Stomach (tissue), 4 donors: ENCODE results near the gene CHST7.

ENCODE experiments used
- CTCF ChIP-seq, 7 experiments: fragments of 450-650 bp in 4 of 7; fragments of 200-600 bp in 3 of 7; sonication (generic) in 3 of 7; IDR thresholded peaks; one replicate each; pipeline ENCODE4 v1.5.1; 2016 to 2019; ENCODE audit warnings: antibody characterized with exemption in 7 of 7, control low read depth in 2 of 7, mild to moderate bottlenecking in 1 of 7
- POLR2A ChIP-seq, 4 donors: fragments of 450-650 bp; IDR thresholded peaks; one replicate each; pipeline ENCODE4 v1.6.1; 2016; ENCODE audit warnings: antibody characterized with exemption in 4 of 4, control low read depth in 2 of 4, mild to moderate bottlenecking in 1 of 4, moderate library complexity in 1 of 4

DNA sequence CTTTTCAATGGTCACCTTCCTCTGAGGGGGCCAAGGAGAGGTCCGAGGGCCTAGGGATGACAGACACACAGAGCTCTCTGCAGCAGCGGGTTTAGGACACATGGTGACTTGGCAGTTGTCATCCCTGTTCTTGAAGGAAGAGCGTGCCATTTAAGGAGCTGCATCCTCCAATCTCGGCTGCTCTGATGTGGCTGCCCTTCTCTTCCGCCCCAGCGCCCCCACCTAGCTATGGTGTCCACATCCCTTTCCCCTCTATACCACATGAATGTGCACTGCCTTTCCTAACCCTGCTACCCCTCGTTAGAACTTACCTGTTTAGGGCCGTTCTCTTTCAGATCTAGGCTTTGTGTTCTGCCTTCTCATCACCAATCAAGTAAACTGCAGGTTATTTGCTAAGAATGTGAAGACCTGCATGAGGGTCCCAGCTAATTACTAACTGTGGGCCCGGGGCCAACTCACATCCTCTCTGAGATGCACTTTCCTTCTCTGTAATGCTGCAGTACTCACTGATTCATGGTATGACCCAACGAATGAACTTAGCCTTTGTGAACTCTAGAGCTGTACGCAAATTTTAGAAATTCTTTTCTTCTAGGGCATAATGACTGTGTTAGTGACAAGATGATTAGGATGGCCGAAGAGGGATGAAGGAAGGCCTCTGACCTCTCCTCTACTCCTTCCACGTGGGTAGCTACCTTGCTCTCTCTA lies 38.2 kb downstream of the CHST7 start:
- TF ChIP-seq CTCF (IDR thresholded peaks at IDR 0.05) (no peak), POLR2A (IDR thresholded peaks at IDR 0.05) (no peak)
